Gastroesophageal sphincter (tissue), 4 donors: ENCODE results near the gene TPST1. TPM values are rescaled to one million over a fixed set of nuclear protein-coding genes. Genes with fewer than 3 reads are reported as not detected.

Source experiments
- ATAC-seq: fragments of 150-250 bp; one replicate; pipeline ENCODE4 v1.9.1; 2016; ENCODE audit warnings: mild to moderate bottlenecking, moderate library complexity
- H3K27ac ChIP-seq, 4 donors: fragments of 200-600 bp; sonication (generic) in 3 of 4; 1 replicate in 3 of 4; 2 replicates in 1 of 4; pipeline ENCODE4 v1.5.1; 2016 to 2019
- H3K27me3 ChIP-seq: fragments of 200-600 bp; sonication (generic); one replicate; pipeline ENCODE4 v1.5.1; 2019
- H3K36me3 ChIP-seq, 2 donors: fragments of 200-600 bp; sonication (generic); one replicate each; pipeline ENCODE4 v1.5.1; 2019; ENCODE audit warnings: control low read depth in 1 of 2
- H3K4me1 ChIP-seq, 3 donors: fragments of 200-600 bp; sonication (generic); 1 replicate in 2 of 3; 2 replicates in 1 of 3; pipeline ENCODE4 v1.5.1; 2016 to 2019; ENCODE audit warnings: control low read depth in 2 of 3
- H3K4me3 ChIP-seq, 2 donors: fragments of 200-600 bp; sonication (generic); one replicate each; pipeline ENCODE4 v1.5.1; 2019; ENCODE audit warnings: mild to moderate bottlenecking in 1 of 2, moderate library complexity in 1 of 2
- H3K9me3 ChIP-seq, 3 donors: fragments of 200-600 bp; sonication (generic); one replicate each; pipeline ENCODE4 v1.5.1; 2017 to 2019; ENCODE audit warnings: control low read depth in 2 of 3
- CTCF ChIP-seq, 4 experiments: fragments of 200-600 bp in 2 of 4; fragments of 450-650 bp in 2 of 4; sonication (generic) in 1 of 4; IDR thresholded peaks; one replicate each; pipeline ENCODE4 v1.5.1; 2017 to 2019; ENCODE audit warnings: antibody characterized with exemption in 4 of 4, mild to moderate bottlenecking in 2 of 4, moderate library complexity in 2 of 4
- EP300 ChIP-seq: sonication (generic); formaldehyde crosslinking; IDR thresholded peaks from one replicate; pipeline ENCODE4 v1.6.1; 2017; ENCODE audit warnings: antibody characterized with exemption, mild to moderate bottlenecking
- POLR2A ChIP-seq, 2 donors: fragments of 450-650 bp; IDR thresholded peaks; one replicate each; pipeline ENCODE4 v1.6.1; 2017; ENCODE audit warnings: antibody characterized with exemption in 2 of 2, mild to moderate bottlenecking in 2 of 2, moderate library complexity in 1 of 2
- POLR2AphosphoS5 ChIP-seq: sonication (generic); formaldehyde crosslinking; IDR thresholded peaks from one replicate; pipeline ENCODE4 v1.6.1; 2017; ENCODE audit warnings: antibody characterized with exemption
- WGBS, 2 donors: methylation state at CpG; one replicate each; pipeline ENCODE4 v1.1.5; 2018; ENCODE audit warnings: low coverage in 1 of 2; 5-methylcytosine and 5-hydroxymethylcytosine counted together
- total RNA-seq, 4 donors: library from RNA; depleted of rRNA; stranded (reverse); fragments of >200 nt; gene quantifications; one replicate each; pipeline ENCODE4 v1.1.0, GENCODE V29; 2016

The TPST1 gene
- total RNA-seq, 4 donors from 2014 or later: 11.0 to 25.3 (median 19.8) TPM

GRCh38 chr7:66308411-66308810 lies 103.3 kb downstream of the TPST1 start:
- ATAC-seq: no peak
- Histone ChIP-seq H3K4me3 (no peak overlapping the region), H3K27me3 (no peaks in the 10 kb centered on the region), H3K36me3 (no peaks in the 10 kb centered on the region), H3K9me3 (no peaks in the 10 kb centered on the region), H3K4me1 (peaks cover 0 to 8% (median 0%) of the 10 kb centered on the region in 3 donors), H3K27ac (no peak overlapping the region)
- no peak for TF ChIP-seq POLR2A (IDR thresholded peaks at IDR 0.05)
- TF ChIP-seq POLR2AphosphoS5: no peak
- TF ChIP-seq EP300: no peak
- no peak for TF ChIP-seq CTCF (IDR thresholded peaks at IDR 0.05)
- 80 to 100% methylated on average over 1 to 2 of the region's 3 CpGs for WGBS, 2 donors

GRCh38 chr7:66310620-66311019 lies 105.5 kb downstream of the TPST1 start:
- H3K36me3 ChIP-seq: no peaks in the 10 kb centered on the region
- no peaks in the 10 kb centered on the region for H3K27me3 ChIP-seq
- H3K27ac ChIP-seq: no peak overlapping the region
- TF ChIP-seq EP300 (no peak), POLR2A (IDR thresholded peaks at IDR 0.05) (no peak), POLR2AphosphoS5 (no peak), CTCF (IDR thresholded peaks at IDR 0.05) (no peak)
- H3K9me3 ChIP-seq: no peaks in the 10 kb centered on the region
- ATAC-seq: no peak
- H3K4me1 ChIP-seq: no peaks in the 10 kb centered on the region
- WGBS, 2 donors: 92 to 100% methylated on average over 2 of the region's 2 CpGs
- H3K4me3 ChIP-seq: no peak overlapping the region

- H3K27ac ChIP-seq: no peak overlapping the region
- no peaks in the 10 kb centered on the region for H3K36me3 ChIP-seq
- H3K4me1 ChIP-seq: no peaks in the 10 kb centered on the region
- no peak for TF ChIP-seq CTCF (IDR thresholded peaks at IDR 0.05)
- TF ChIP-seq EP300: no peak
- no peak for TF ChIP-seq POLR2AphosphoS5
- TF ChIP-seq POLR2A (IDR thresholded peaks at IDR 0.05): no peak
- no peaks in the 10 kb centered on the region for H3K27me3 ChIP-seq
- ATAC-seq: no peak
- no peak overlapping the region for H3K4me3 ChIP-seq
- 84 to 92% methylated on average over 4 to 7 of the region's 8 CpGs for WGBS, 2 donors
- H3K9me3 ChIP-seq: no peaks in the 10 kb centered on the region
These were observed 108.9 kb downstream of the TPST1 start for GRCh38 chr7:66313886-66314568.

GRCh38 chr7:66315192-66315591 lies 110.1 kb downstream of the TPST1 start:
- Histone ChIP-seq H3K9me3 (no peaks in the 10 kb centered on the region), H3K27me3 (no peaks in the 10 kb centered on the region), H3K36me3 (no peaks in the 10 kb centered on the region), H3K4me1 (no peaks in the 10 kb centered on the region), H3K27ac (no peak overlapping the region), H3K4me3 (no peak overlapping the region)
- TF ChIP-seq CTCF (IDR thresholded peaks at IDR 0.05) (no peak), POLR2A (IDR thresholded peaks at IDR 0.05) (no peak), EP300 (no peak), POLR2AphosphoS5 (no peak)
- 79 to 95% methylated on average over 3 to 4 of the region's 4 CpGs for WGBS, 2 donors
- ATAC-seq: no peak

GRCh38 chr7:66319407-66319979 lies 114.4 kb downstream of the TPST1 start:
- WGBS, 2 donors: 53 to 60% methylated on average over 1 of the region's 1 CpG
- H3K36me3 ChIP-seq: no peaks in the 10 kb centered on the region
- no peaks in the 10 kb centered on the region for H3K4me1 ChIP-seq
- H3K4me3 ChIP-seq: no peak overlapping the region
- H3K27ac ChIP-seq: no peak overlapping the region
- ATAC-seq: no peak
- H3K27me3 ChIP-seq: no peaks in the 10 kb centered on the region
- TF ChIP-seq POLR2AphosphoS5 (no peak), POLR2A (IDR thresholded peaks at IDR 0.05) (no peak), EP300 (no peak), CTCF (IDR thresholded peaks at IDR 0.05) (no peak)
- peaks cover 0 to 7% (median 0%) of the 10 kb centered on the region in 3 donors for H3K9me3 ChIP-seq
